Measurements from ENCODE around the gene DDX5. TPM values are rescaled to one million over a fixed set of nuclear protein-coding genes. Genes with fewer than 3 reads are reported as not detected.

DDX5 gene
- total RNA-seq, 1 experiment from 2014 or later = 402 TPM

GRCh38 chr17:64491034-64491860 is 14.8 kb downstream of the DDX5 start:
- Histone ChIP-seq H3F3A (ENCODE audit: insufficient read depth, low read depth) (peaks cover 10% of the 10 kb centered on the region; the same call in 1 of the 2 replicates), H3K4me2 (no peak overlapping the region), H4K20me1 (ENCODE audit: insufficient read depth) (no peaks in the 10 kb centered on the region), H3K27me3 (ENCODE audit: insufficient read depth, low read depth) (no peaks in the 10 kb centered on the region), H3K9me2 (ENCODE audit: insufficient read depth) (no peaks in the 10 kb centered on the region), H3K9me3 (ENCODE audit: insufficient read depth, low read depth) (no peaks in the 10 kb centered on the region), H3K27ac (no peak overlapping the region), H3K4me3 (no peak overlapping the region), H3K36me3 (ENCODE audit: low read depth) (peaks cover 37% of the 10 kb centered on the region; the same call in 1 of the 2 replicates), H2AFZ (no peak overlapping the region), H3K4me1 (replicated peaks; ENCODE audit: insufficient read depth) (peaks cover 27% of the 10 kb centered on the region), H3K79me2 (ENCODE audit: low read depth) (peaks cover 25% of the 10 kb centered on the region)
- peak; percentile 25 to 53 for DNase-seq
- ChIA-PET CTCF (interaction anchor here (0.6 to 2.0 kb wide), 4 partner anchors 11 to 71 kb away, joined by 3 to 11 read pairs (median 4); no protein-coding TSS in a partner anchor), POLR2A (ENCODE audit: unreplicated experiment) (interaction anchor here (0.6 kb wide), 1 partner anchor 1496 kb away, joined by 5 read pairs; no protein-coding TSS in a partner anchor)
- intact Hi-C loops (cut with micrococcal nuclease; ENCODE audit: unreplicated experiment) = loop anchor here (1.0 kb wide), 2 partner anchors 71 to 184 kb away; no protein-coding TSS in a partner anchor
- no TSS peak for BruUV-seq (replicated peaks)
- peak; percentile 84 for TF ChIP-seq CTCF (conservative IDR thresholded peaks at IDR 0.05)
- TF ChIP-seq EZH2 (IDR thresholded peaks at IDR 0.05; ENCODE audit: low read depth) = no peak

GRCh38 chr17:64488301-64488700 is 17.8 kb downstream of the DDX5 start:
- Histone ChIP-seq H3K9me3 (ENCODE audit: insufficient read depth, low read depth) (no peaks in the 10 kb centered on the region), H2AFZ (no peak overlapping the region), H3K36me3 (ENCODE audit: low read depth) (0 out of 2 replicates have a peak, but pooled peaks cover 34% of the 10 kb centered on the region), H3K4me3 (no peak overlapping the region), H3K27me3 (ENCODE audit: insufficient read depth, low read depth) (no peaks in the 10 kb centered on the region), H3K4me2 (no peak overlapping the region), H3F3A (ENCODE audit: insufficient read depth, low read depth) (peaks cover 13% of the 10 kb centered on the region; the same call in 1 of the 2 replicates), H3K9me2 (ENCODE audit: insufficient read depth) (no peaks in the 10 kb centered on the region), H3K27ac (no peak overlapping the region), H3K4me1 (replicated peaks; ENCODE audit: insufficient read depth) (0 out of 2 replicates have a peak, but pooled peaks cover 3% of the 10 kb centered on the region), H3K79me2 (ENCODE audit: low read depth) (no peaks in the 10 kb centered on the region), H4K20me1 (ENCODE audit: insufficient read depth) (no peaks in the 10 kb centered on the region)
- no peak for DNase-seq
- TF ChIP-seq CTCF (conservative IDR thresholded peaks at IDR 0.05) (no peak), EZH2 (IDR thresholded peaks at IDR 0.05; ENCODE audit: low read depth) (no peak)
- intact Hi-C loops (cut with micrococcal nuclease; ENCODE audit: unreplicated experiment) = loop anchor here (5.0 kb wide), 1 partner anchor 341 kb away; no protein-coding TSS in a partner anchor
- ChIA-PET CTCF (no interaction called here), POLR2A (ENCODE audit: unreplicated experiment) (no interaction called here)
- no TSS peak for BruUV-seq (replicated peaks)

- H3K4me2 ChIP-seq = no peak overlapping the region
- no peak for DNase-seq
- H3K9me3 ChIP-seq (ENCODE audit: insufficient read depth, low read depth) = no peaks in the 10 kb centered on the region
- H3K27me3 ChIP-seq (ENCODE audit: insufficient read depth, low read depth) = no peaks in the 10 kb centered on the region
- no peak overlapping the region for H3K4me3 ChIP-seq
- H2AFZ ChIP-seq = no peak overlapping the region
- no peaks in the 10 kb centered on the region for H3K4me1 ChIP-seq (replicated peaks; ENCODE audit: insufficient read depth)
- ChIA-PET POLR2A (ENCODE audit: unreplicated experiment) (interaction anchor here (0.6 kb wide), 1 partner anchor 69 kb away, joined by 4 read pairs; no protein-coding TSS in a partner anchor), CTCF (no interaction called here)
- H4K20me1 ChIP-seq (ENCODE audit: insufficient read depth) = no peaks in the 10 kb centered on the region; the same call in 1 of the 2 replicates
- intact Hi-C loops (cut with micrococcal nuclease; ENCODE audit: unreplicated experiment) = no loop called here
- H3K79me2 ChIP-seq (ENCODE audit: low read depth) = no peaks in the 10 kb centered on the region
- H3K27ac ChIP-seq = no peak overlapping the region
- H3F3A ChIP-seq (ENCODE audit: insufficient read depth, low read depth) = 0 out of 2 replicates have a peak, but pooled peaks cover 20% of the 10 kb centered on the region
- H3K36me3 ChIP-seq (ENCODE audit: low read depth) = 0 out of 2 replicates have a peak, but pooled peaks cover 8% of the 10 kb centered on the region
- TF ChIP-seq CTCF (conservative IDR thresholded peaks at IDR 0.05) (no peak), EZH2 (IDR thresholded peaks at IDR 0.05; ENCODE audit: low read depth) (no peak)
- BruUV-seq (replicated peaks) = no TSS peak
- no peaks in the 10 kb centered on the region for H3K9me2 ChIP-seq (ENCODE audit: insufficient read depth)
Measured at GRCh38 chr17:64484380-64484779, 21.7 kb downstream of the DDX5 start.

Data from PC-9 (cell line).